Renal cortical epithelial cell (primary cell): ENCODE results near the gene ARHGAP26. TPM values are rescaled to one million over a fixed set of nuclear protein-coding genes. Genes with fewer than 3 reads are reported as not detected.
"Not testable (repeated sequence)": the region's sequence is repeated elsewhere in the genome, so short reads cannot be mapped to it uniquely, and the experiment has no call there.

Experiments used
- DNase-seq: peaks from one replicate; pipeline ENCODE4 v3.0.0-alpha.2; 2011; ENCODE audit warnings: low read depth
- total RNA-seq: library from RNA; depleted of rRNA; stranded (reverse); fragments of >200 nt; gene quantifications from 2 replicates; pipeline ENCODE4 v1.2.3, GENCODE V29; 2014

ARHGAP26 gene
- total RNA-seq, 1 donor from 2014 or later: 10.4 TPM

DNA sequence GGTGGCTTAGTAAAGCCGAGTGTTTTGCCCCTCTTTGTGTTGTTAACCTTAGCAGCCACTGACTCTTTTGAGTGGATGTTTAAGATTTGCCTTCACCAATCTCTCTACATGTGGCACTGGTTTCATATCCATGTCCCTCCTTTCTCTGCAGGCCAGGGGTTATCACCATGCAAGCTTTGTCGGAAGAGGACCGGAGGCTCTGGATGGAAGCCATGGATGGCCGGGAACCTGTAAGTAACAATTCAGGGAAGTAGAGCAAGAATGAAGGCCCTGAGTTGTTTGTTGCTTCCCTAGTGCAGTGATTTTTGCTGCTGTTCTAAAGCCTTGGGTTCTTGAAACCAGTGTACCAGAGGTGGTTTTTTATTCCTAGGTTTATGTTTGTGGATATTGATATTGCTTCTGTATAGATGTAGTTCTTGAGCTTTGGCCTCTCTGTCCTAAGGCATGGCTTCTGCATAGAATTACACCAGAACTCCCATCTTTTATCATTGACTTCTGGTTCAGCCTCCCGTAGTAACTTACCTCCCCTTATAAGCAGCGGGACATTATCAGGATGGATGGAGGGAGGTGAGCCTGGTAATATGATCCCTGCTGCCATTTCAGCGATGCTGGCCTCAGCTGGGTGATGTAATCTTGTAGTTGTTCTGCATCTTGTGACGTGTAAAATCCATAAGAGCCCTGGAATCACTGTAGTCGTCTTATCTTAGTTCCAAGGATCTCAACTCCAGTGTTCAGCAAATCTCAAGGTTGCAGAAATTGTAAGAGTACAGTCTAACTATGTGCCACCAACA, 161.9 kb downstream of the ARHGAP26 start:
- no peak for DNase-seq

GRCh38 chr5:142934051-142934762, 164.0 kb downstream of the ARHGAP26 start:
- no peak for DNase-seq

DNA sequence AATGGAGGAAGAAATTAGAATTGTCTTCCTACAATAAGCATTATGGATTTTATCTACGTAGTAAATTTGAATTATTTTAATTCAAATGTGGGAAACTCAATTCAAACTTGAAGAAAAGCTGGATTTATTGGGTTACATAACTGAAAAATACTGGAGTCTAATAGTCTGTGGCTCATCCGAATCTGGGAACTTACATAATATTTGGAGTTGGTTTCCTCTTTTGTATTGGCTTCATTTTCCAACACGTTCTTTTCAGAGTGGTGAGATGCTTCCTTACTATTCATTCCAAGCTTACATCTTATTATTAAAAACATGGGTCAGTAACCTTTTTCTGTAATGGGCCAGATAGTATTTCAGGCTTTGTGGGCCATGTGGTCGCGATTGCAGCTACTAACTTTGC, 164.8 kb downstream of the ARHGAP26 start:
- DNase-seq: no peak

DNA sequence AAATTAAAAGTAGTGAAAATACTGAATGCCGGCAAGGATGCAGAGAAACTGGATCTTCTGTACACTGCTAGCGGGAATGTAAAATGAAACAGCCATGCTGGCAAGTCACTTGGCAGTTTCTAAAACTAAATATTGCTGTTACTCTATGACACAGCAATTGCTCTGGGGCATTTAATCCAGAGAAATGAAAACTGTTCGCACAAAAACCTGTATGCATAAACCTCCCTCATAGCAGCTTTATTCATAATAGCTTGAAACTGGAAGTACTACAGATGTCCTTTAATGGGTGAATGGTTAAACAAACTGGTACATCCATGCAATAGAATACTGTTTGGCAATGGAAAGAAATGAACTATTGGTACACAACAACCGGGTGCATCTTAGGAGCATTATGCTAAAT, 167.2 kb downstream of the ARHGAP26 start:
- no peak for DNase-seq

GRCh38 chr5:142938266-142938880, 168.2 kb downstream of the ARHGAP26 start:
- DNase-seq: no peak

- DNase-seq: peak; percentile 73
Observed at GRCh38 chr5:142939006-142939405, 168.8 kb downstream of the ARHGAP26 start.

DNA sequence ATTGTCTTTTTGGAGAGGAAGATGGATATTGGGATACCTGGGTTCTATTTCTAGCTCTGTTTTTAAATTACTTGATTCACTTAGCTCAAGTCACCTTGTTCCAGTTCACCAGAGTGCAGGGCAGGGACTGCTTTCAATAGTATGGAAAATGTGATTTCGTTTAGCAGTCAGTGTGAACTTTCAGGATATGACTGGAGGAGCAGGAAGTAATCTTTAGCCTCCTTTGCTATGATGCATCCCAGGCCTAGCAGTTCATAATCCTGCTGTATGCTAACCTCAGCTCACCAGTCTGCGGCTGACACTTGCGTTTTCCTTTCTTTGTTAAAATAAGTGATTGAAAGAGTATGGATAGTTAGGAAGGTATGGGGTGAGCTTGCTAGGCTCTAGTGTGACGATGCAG, 169.7 kb downstream of the ARHGAP26 start:
- no peak for DNase-seq

DNA sequence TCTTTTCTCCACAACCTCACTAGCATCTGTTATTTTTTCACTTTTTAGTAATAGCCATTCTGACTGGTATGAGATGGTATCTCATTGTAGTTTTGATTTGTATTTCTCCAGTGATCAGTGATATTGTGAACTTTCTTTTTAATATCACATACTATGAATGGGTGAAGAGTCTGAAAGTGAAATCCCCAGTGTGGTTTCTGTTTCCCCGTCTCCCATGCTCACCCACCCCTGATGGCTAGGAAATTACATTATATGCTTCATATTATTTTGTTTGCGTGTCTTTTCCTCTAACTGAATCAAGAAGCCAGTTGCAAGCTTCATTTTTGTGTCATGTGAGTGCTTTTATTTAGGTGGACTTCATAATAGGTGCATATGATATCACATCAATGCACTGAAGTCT, 171.1 kb downstream of the ARHGAP26 start:
- DNase-seq: no peak

DNA sequence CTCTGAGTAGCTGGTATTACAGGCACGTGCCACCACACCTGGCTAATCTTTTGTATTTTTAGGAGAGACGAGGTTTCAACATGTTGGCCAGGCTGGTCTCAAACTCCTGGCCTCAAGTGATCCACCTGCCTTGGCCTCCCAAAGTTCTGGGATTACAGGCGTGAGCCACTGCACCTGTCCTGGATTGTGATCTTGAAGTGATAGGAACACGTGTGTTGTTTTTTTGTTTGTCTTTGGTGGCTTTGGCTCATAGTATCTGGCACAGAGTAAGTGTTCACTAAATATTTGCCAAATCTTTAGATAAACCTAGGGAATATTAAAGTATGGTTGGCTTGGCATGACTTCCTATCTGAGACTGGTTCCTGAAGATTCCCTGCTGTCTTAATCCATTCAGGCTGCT, 172.7 kb downstream of the ARHGAP26 start:
- DNase-seq: no peak

DNA sequence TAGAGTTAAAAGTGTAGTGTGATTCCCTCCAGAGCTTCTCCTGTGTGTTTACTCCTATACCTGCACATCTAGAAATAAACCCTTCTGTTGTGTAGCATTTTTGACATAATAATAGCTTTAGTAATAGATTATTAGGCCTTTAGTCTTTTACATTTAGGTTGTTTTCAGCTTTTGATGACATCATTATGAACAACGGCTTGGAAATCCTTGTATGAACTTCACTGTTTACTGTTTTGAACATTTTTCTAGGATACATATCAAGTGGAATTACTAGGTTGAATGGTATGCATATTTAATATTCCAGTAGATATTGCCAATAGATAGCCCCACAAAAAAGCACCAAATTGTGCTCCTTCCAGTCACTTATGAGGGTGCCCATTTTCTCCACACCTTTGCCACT, 174.0 kb downstream of the ARHGAP26 start:
- DNase-seq: no peak

DNA sequence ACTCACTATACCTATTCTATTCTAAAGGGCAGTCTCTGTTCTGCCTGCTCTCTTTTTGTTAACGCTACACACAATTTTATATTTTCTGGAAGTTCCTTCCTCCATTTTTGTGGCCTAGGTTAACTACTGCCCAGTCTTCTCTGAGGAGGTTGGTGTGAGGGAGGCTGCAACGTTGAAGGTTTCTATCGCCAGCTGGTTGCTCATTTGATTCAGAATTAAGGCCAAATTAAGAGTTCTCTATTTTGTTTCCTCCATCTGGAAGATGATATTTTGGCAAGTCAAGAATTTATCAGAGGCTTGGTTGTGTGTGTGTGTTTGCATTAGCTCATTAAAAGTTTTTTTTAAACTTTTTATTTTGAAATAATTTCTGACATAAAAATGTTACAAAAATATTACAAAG, 175.1 kb downstream of the ARHGAP26 start:
- DNase-seq: no peak

- DNase-seq: no peak
Observed at GRCh38 chr5:142945845-142946244, 175.7 kb downstream of the ARHGAP26 start.

GRCh38 chr5:142946547-142947426, 176.6 kb downstream of the ARHGAP26 start:
- no peak for DNase-seq

- no peak for DNase-seq
Observed at GRCh38 chr5:142947427-142947709, 177.2 kb downstream of the ARHGAP26 start.

DNA sequence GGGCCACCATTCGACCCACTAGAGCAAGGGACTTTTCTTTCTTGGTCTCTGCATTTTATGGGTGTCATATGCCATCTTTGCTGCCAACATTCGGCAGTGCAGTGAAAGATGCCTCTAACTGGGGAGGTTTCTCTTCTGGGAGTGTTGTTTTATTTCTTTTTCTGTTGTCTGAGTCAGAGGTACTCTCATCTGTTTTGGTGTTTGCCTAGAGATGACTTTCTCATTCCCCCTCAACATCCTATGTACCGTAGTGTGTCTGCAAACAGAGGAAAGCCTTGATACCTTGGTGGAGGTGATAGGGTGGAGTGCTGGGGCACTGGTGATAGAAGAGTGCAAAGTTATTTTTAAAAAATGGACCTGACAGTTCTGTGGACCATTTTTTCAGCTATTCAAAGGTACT, 182.1 kb downstream of the ARHGAP26 start:
- no peak for DNase-seq

DNA sequence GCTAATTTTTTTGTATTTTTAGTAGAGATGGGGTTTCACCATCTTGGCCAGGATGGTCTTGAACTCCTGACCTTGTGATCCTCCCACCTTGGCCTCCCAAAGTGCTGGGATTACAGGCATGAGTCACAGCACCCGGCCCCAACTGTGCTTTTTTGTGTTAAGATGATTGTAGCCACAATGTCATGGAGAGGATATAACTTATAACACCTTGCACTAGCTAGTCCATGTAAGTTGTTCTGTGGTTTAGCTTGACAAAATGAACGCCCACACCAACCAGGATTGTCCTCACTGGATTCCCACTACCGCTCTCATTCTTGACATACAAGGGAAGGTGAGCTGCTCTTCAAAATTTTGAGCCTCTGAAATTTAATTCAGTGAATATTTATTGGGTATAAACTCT, 182.7 kb downstream of the ARHGAP26 start:
- not testable (repeated sequence) for DNase-seq

GRCh38 chr5:142954455-142954854, 184.3 kb downstream of the ARHGAP26 start:
- no peak for DNase-seq

DNA sequence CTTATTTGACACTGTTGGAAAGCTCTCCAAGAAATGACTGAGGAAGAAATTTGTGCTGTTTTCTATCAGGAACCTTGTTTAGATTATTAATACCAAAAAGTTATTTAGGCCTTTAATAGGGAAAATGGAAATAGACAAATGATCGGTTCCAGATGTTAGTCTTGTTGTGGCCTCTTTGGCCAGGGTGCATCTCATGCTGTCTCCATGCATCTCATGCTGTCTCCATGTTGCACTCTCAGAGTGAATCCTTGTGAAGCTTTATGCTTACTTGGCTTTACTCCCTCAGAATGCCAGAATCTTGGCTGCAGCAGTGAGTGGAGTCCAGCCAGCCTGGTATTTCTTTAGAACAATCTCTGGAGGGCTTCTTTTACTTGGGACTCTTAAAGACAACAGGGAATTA, 185.5 kb downstream of the ARHGAP26 start:
- no peak for DNase-seq

- DNase-seq: no peak
Observed at GRCh38 chr5:142957528-142957927, 187.4 kb downstream of the ARHGAP26 start.

GRCh38 chr5:142958944-142959682, 188.9 kb downstream of the ARHGAP26 start:
- no peak for DNase-seq
